H9 (cell line): ENCODE results near the gene SDK2. TPM values are rescaled to one million over a fixed set of nuclear protein-coding genes. Genes with fewer than 3 reads are reported as not detected.

Experiments
- DNase-seq: peaks from one replicate; pipeline ENCODE4 v3.0.0-alpha.2; 2017
- H2AFZ ChIP-seq: one replicate; pipeline ENCODE4 v1.6.1; 2013; ENCODE audit warnings: mild to moderate bottlenecking, low read length, control low read depth, moderate library complexity
- H2AK5ac ChIP-seq: 2 replicates; pipeline ENCODE4 v1.6.1; 2013; ENCODE audit warnings: low read length, control low read depth, mixed read lengths; ENCODE audit not compliant: insufficient read length
- H2BK120ac ChIP-seq: one replicate; pipeline ENCODE4 v1.6.1; 2013; ENCODE audit warnings: low read depth, mild to moderate bottlenecking, low read length, control low read depth, inconsistent platforms; ENCODE audit not compliant: poor library complexity, severe bottlenecking
- H2BK12ac ChIP-seq: 2 replicates; pipeline ENCODE4 v1.6.1; 2013; ENCODE audit warnings: low read length, control low read depth, mixed read lengths, low read depth; ENCODE audit not compliant: insufficient read length
- H2BK15ac ChIP-seq: 2 replicates; pipeline ENCODE4 v1.6.1; 2013; ENCODE audit warnings: low read depth, low read length, control low read depth
- H2BK20ac ChIP-seq: one replicate; pipeline ENCODE4 v1.6.1; 2013; ENCODE audit warnings: low read depth, mild to moderate bottlenecking, low read length, control low read depth, inconsistent platforms; ENCODE audit not compliant: poor library complexity, severe bottlenecking
- H2BK5ac ChIP-seq: 2 replicates; pipeline ENCODE4 v1.6.1; 2013; ENCODE audit warnings: low read length, control low read depth, mixed read lengths; ENCODE audit not compliant: insufficient read length
- H3K14ac ChIP-seq: 2 replicates; pipeline ENCODE4 v1.6.1; 2013; ENCODE audit warnings: low read length, control low read depth; ENCODE audit not compliant: insufficient read depth
- H3K18ac ChIP-seq: 2 replicates; pipeline ENCODE4 v1.6.1; 2013; ENCODE audit warnings: low read depth, mild to moderate bottlenecking, mixed read lengths, low read length, control low read depth; ENCODE audit not compliant: insufficient read length
- H3K23ac ChIP-seq: 2 replicates; pipeline ENCODE4 v1.6.1; 2013; ENCODE audit warnings: low read length, control low read depth, mixed read lengths, low read depth; ENCODE audit not compliant: insufficient read length
- H3K23me2 ChIP-seq: 2 replicates; pipeline ENCODE4 v1.6.1; 2013; ENCODE audit warnings: low read depth, mild to moderate bottlenecking, mixed read lengths, low read length, control low read depth; ENCODE audit not compliant: insufficient read length, poor library complexity, severe bottlenecking
- H3K27ac ChIP-seq: 2 replicates; pipeline ENCODE4 v1.5.1; 2013; ENCODE audit warnings: low read length, control low read depth, mixed read lengths, low read depth; ENCODE audit not compliant: insufficient read length
- H3K27me3 ChIP-seq: 2 replicates; pipeline ENCODE4 v1.6.1; 2013; ENCODE audit warnings: low read length, control low read depth, inconsistent platforms; ENCODE audit not compliant: insufficient read depth
- H3K4ac ChIP-seq: 2 replicates; pipeline ENCODE4 v1.6.1; 2013; ENCODE audit warnings: low read depth, mild to moderate bottlenecking, control low read depth, inconsistent platforms, low read length, moderate library complexity
- H3K4me1 ChIP-seq: 2 replicates; pipeline ENCODE4 v1.6.1; 2013; ENCODE audit warnings: low read length, control low read depth, inconsistent platforms; ENCODE audit not compliant: insufficient read depth
- H3K4me2 ChIP-seq: 2 replicates; pipeline ENCODE4 v1.6.1; 2013; ENCODE audit warnings: low read length, control low read depth, mixed read lengths; ENCODE audit not compliant: insufficient read length, insufficient read depth
- H3K56ac ChIP-seq: 2 replicates; pipeline ENCODE4 v1.6.1; 2013; ENCODE audit warnings: low read depth, mild to moderate bottlenecking, mixed read lengths, low read length, control low read depth; ENCODE audit not compliant: insufficient read length
- H3K79me1 ChIP-seq: 2 replicates; pipeline ENCODE4 v1.6.1; 2013; ENCODE audit warnings: low read depth, mild to moderate bottlenecking, moderate library complexity, low read length, control low read depth, inconsistent platforms; ENCODE audit not compliant: insufficient read depth, poor library complexity, severe bottlenecking
- H3K79me2 ChIP-seq: 2 replicates; pipeline ENCODE4 v1.6.1; 2013; ENCODE audit warnings: low read length, control low read depth, inconsistent platforms; ENCODE audit not compliant: insufficient read depth
- H3K9ac ChIP-seq: 2 replicates; pipeline ENCODE4 v1.6.1; 2013; ENCODE audit warnings: low read length, control low read depth, mixed read lengths; ENCODE audit not compliant: insufficient read length; ENCODE audit errors: extremely low read depth
- H3K9me3 ChIP-seq: one replicate; pipeline ENCODE4 v1.6.1; 2013; ENCODE audit warnings: low read depth, low read length, inconsistent platforms; ENCODE audit not compliant: control insufficient read depth
- H3T11ph ChIP-seq: one replicate; pipeline ENCODE4 v1.6.1; 2013; ENCODE audit warnings: mild to moderate bottlenecking, low read length, control low read depth, inconsistent platforms
- H4K20me1 ChIP-seq: one replicate; pipeline ENCODE4 v1.6.1; 2013; ENCODE audit not compliant: control insufficient read depth, insufficient read length, insufficient read depth
- H4K5ac ChIP-seq: 2 replicates; pipeline ENCODE4 v1.6.1; 2013; ENCODE audit warnings: low read depth, mild to moderate bottlenecking, mixed read lengths, low read length, control low read depth; ENCODE audit not compliant: insufficient read length
- H4K8ac ChIP-seq: replicated peaks from 2 replicates; pipeline ENCODE4 v1.6.1; 2013; ENCODE audit warnings: low read length, control low read depth, mixed read lengths, low read depth; ENCODE audit not compliant: insufficient read length
- H4K91ac ChIP-seq: 2 replicates; pipeline ENCODE4 v1.6.1; 2013; ENCODE audit warnings: low read depth, mild to moderate bottlenecking, moderate library complexity, mixed read lengths, low read length, control low read depth; ENCODE audit not compliant: insufficient read length
- H3K27ac Mint-ChIP-seq, 3 experiments: 2 replicates in 2 of 3; 3 replicates in 1 of 3; pipeline ENCODE4 v1.8.0; 2020 to 2021; ENCODE audit warnings: mixed read lengths in 3 of 3, mild to moderate bottlenecking in 1 of 3, moderate library complexity in 1 of 3
- H3K27me3 Mint-ChIP-seq: 2 replicates; pipeline ENCODE4 v1.8.0; 2021; ENCODE audit warnings: low read depth, mild to moderate bottlenecking, moderate library complexity, mixed read lengths
- H3K36me3 Mint-ChIP-seq, 3 experiments: 2 replicates in 2 of 3; 3 replicates in 1 of 3; pipeline ENCODE4 v1.8.0; 2020 to 2021; ENCODE audit warnings: low read depth in 3 of 3, mixed read lengths in 3 of 3; ENCODE audit not compliant: insufficient read depth in 1 of 3
- H3K4me1 Mint-ChIP-seq, 2 experiments: 2 replicates each; pipeline ENCODE4 v1.8.0; 2020; ENCODE audit warnings: mixed read lengths in 2 of 2
- H3K4me3 Mint-ChIP-seq, 2 experiments: 2 replicates in 1 of 2; 3 replicates in 1 of 2; pipeline ENCODE4 v1.8.0; 2020 to 2021; ENCODE audit warnings: mild to moderate bottlenecking in 2 of 2, mixed read lengths in 2 of 2, moderate library complexity in 1 of 2
- H3K9me3 Mint-ChIP-seq, 2 experiments: 2 replicates in 1 of 2; 3 replicates in 1 of 2; pipeline ENCODE4 v1.8.0; 2020; ENCODE audit warnings: mild to moderate bottlenecking in 2 of 2, mixed read lengths in 2 of 2, moderate library complexity in 1 of 2
- CTCF ChIP-seq: fragments of 200-600 bp; sonication (generic); conservative IDR thresholded peaks from 3 replicates; pipeline ENCODE4 v1.8.0; 2021; ENCODE audit warnings: antibody characterized with exemption, mild to moderate bottlenecking
- WGBS: extraction: QIAGEN DNeasy Blood & Tissue Kit; methylation state at CpG from one replicate; pipeline ENCODE4 v1.1.7; 2013; ENCODE audit warnings: missing lambda C conversion rate, low lambda C conversion rate, mixed read lengths; ENCODE audit not compliant: insufficient read length; ENCODE audit errors: extremely low coverage; 5-methylcytosine and 5-hydroxymethylcytosine counted together
- total RNA-seq: library from RNA; stranded (reverse); gene quantifications from 2 replicates; pipeline ENCODE4 v1.2.1, GENCODE V29; 2021

Gene SDK2
- total RNA-seq, 1 experiment from 2014 or later, result 9.1 TPM

- H2AFZ ChIP-seq, result no peak overlapping the region
- H4K91ac ChIP-seq, result no peak overlapping the region
- no peaks in the 10 kb centered on the region for H4K20me1 ChIP-seq
- no peak overlapping the region for H3K14ac ChIP-seq
- no peaks in the 10 kb centered on the region for H3K23me2 ChIP-seq
- no peak overlapping the region for H3K23ac ChIP-seq
- no peaks in the 10 kb centered on the region for H3K27me3 ChIP-seq
- no peak overlapping the region for H3K9ac ChIP-seq
- Mint-ChIP-seq H3K4me1 (peaks cover 0 to 4% of the 10 kb centered on the region in 2 experiments; a peak in 1 of 4 replicates), H3K9me3 (no peaks in the 10 kb centered on the region), H3K36me3 (peaks cover 0 to 30% (median 0%) of the 10 kb centered on the region in 3 experiments; a peak in 2 of 7 replicates), H3K4me3 (no peak overlapping the region), H3K27me3 (no peaks in the 10 kb centered on the region), H3K27ac (no peak overlapping the region; a peak in 2 of 7 replicates)
- H3K9me3 ChIP-seq, result no peaks in the 10 kb centered on the region
- H2BK120ac ChIP-seq, result no peak overlapping the region
- H3T11ph ChIP-seq, result no peak overlapping the region
- no peak overlapping the region for H4K8ac ChIP-seq
- H2BK15ac ChIP-seq, result no peak overlapping the region
- no peak overlapping the region for H2BK20ac ChIP-seq
- no peaks in the 10 kb centered on the region for H3K79me1 ChIP-seq
- no peak overlapping the region for H3K56ac ChIP-seq
- no peak overlapping the region for H3K27ac ChIP-seq
- H2AK5ac ChIP-seq, result no peak overlapping the region
- H3K79me2 ChIP-seq, result no peaks in the 10 kb centered on the region
- H3K4me2 ChIP-seq, result no peak overlapping the region
- TF ChIP-seq CTCF, result no peak
- H4K5ac ChIP-seq, result no peak overlapping the region
- no peak overlapping the region for H3K4ac ChIP-seq
- no peaks in the 10 kb centered on the region for H3K4me1 ChIP-seq
- peak; percentile 55 for DNase-seq
- no peak overlapping the region for H3K18ac ChIP-seq
- no CpG with 5 or more reads among the region's 11 CpGs for WGBS
- no peak overlapping the region for H2BK12ac ChIP-seq
- H2BK5ac ChIP-seq, result no peak overlapping the region
Observed at GRCh38 chr17:73393962-73394361, 250.3 kb downstream of the SDK2 start.
